ENCODE data around the gene PITPNB.

The PITPNB gene

DNA sequence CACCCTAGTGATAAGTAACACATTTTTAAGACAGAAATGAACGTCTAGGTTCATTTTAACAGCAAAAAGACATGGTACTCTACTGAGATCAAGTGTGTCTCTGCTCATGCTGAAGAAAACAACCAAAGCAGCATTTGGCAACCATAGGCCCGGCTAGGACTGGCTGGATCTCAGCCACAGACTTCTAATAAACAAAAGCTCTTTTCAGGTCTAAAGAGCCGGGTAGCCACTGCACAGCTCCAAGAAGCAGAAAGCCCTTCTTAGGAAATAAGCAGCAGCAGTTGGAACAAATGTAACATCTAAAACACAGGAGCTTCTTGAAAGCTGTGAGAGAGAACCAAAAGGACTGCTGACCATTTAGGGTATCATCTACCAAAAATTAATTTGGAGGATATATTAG is 37.6 kb downstream of the PITPNB start:
- DNase-seq (ENCODE audit: low read depth) = peak; percentile 37
- H3K4me3 ChIP-seq (ENCODE audit: control insufficient read depth, low read depth, low read length) = no peak overlapping the region
- TF ChIP-seq, protein P1, sequence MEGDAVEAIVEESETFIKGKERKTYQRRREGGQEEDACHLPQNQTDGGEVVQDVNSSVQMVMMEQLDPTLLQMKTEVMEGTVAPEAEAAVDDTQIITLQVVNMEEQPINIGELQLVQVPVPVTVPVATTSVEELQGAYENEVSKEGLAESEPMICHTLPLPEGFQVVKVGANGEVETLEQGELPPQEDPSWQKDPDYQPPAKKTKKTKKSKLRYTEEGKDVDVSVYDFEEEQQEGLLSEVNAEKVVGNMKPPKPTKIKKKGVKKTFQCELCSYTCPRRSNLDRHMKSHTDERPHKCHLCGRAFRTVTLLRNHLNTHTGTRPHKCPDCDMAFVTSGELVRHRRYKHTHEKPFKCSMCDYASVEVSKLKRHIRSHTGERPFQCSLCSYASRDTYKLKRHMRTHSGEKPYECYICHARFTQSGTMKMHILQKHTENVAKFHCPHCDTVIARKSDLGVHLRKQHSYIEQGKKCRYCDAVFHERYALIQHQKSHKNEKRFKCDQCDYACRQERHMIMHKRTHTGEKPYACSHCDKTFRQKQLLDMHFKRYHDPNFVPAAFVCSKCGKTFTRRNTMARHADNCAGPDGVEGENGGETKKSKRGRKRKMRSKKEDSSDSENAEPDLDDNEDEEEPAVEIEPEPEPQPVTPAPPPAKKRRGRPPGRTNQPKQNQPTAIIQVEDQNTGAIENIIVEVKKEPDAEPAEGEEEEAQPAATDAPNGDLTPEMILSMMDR (conservative IDR thresholded peaks at IDR 0.05; ENCODE audit: control insufficient read depth, insufficient read depth, low read depth, low read length) = no peak

DNA sequence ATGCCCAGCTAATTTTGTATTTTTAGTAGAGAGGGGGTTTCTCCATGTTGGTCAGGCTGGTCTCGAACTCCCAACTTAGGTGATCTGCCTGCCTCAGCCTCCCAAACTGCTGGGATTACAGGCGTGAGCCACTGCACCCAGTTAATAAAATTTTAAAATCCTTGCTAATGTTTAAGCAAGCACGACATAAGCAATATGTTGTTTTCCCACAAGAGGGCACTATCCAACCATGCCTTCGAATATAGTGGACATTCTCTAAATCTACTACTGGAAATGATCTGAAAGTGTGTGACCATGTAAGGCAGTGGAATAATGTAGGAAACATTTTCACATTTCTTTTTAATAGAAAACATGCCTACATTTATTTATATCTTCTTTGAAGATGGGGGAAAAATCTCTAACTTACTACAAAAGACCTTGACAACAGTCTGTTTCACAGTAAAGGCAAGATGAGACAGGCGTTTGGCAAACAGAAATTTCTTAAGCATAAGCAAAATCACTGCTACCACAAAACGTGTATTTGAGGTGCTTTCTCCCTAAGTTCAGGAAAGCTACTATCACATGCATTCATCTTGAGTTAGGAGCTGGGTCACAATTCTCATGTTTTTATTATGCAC is 38.2 kb downstream of the PITPNB start:
- DNase-seq (ENCODE audit: low read depth) = peak; percentile 82
- TF ChIP-seq, protein P1 (conservative IDR thresholded peaks at IDR 0.05; ENCODE audit: control insufficient read depth, insufficient read depth, low read depth, low read length) = peak; percentile 79
- no peak overlapping the region for H3K4me3 ChIP-seq (ENCODE audit: control insufficient read depth, low read depth, low read length)

DNA sequence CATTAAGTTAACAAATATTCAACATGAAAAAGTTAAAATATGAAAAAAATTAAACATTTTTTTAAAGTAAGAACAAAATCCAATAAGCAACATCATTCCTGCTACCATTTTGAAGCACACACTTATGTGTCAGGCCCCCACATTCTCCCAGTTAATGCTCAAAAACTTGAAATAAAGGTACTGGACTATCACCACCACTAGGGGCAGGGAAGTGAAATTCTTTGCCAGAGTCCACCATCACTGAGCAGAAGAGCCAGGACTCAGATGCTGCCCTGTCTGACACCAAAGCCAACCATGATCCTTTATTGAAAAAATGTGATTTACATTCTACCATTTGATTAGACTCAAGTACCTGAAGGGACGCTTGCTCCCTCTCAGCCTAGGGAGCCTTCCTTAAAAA is 39.1 kb downstream of the PITPNB start:
- TF ChIP-seq, protein P1 (conservative IDR thresholded peaks at IDR 0.05; ENCODE audit: control insufficient read depth, insufficient read depth, low read depth, low read length) = peak; percentile 71
- H3K4me3 ChIP-seq (ENCODE audit: control insufficient read depth, low read depth, low read length) = no peak overlapping the region
- DNase-seq (ENCODE audit: low read depth) = peak; percentile 55

DNA sequence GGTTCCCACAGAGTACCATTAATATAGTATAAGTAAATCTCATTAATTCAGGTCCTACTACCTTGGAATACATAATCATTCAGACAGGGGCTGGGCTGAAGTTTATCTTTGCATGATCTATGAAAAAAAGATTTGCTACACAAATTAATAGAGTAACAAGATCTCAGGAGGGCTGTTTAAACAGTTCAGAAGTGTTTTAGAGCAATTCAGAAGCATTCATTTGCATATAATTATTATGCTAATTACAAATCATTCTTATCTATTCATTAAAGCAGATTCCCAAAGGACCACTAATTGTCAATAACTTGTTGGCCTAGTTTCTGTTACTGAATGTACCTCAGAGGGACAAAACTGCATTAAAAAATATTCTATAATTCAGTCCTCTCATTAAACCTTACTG is 40.5 kb downstream of the PITPNB start:
- TF ChIP-seq, protein P1 (conservative IDR thresholded peaks at IDR 0.05; ENCODE audit: control insufficient read depth, insufficient read depth, low read depth, low read length) = no peak
- no peak for DNase-seq (ENCODE audit: low read depth)

DNA sequence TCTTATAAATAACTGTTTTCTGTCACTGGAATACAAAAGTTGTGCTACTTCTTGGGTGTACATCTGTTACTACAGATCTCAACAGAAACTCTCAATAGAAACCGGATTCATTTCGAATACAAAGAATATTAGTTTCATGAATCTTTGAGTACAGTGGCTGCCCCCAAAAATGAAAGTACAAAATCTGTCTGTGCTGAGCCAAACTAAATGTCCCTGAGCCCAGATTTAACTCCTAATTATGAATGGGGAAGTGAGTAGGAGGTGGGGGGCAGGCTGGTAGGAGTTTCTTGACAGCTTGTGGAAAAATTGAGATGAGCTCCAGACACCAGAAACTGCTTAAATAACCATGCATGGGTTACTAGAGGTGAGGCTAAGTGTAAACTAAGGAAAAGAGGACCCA is 41.6 kb downstream of the PITPNB start:
- no peak overlapping the region for H3K4me3 ChIP-seq (ENCODE audit: control insufficient read depth, low read depth, low read length)
- TF ChIP-seq, protein P1 (conservative IDR thresholded peaks at IDR 0.05; ENCODE audit: control insufficient read depth, insufficient read depth, low read depth, low read length) = no peak

More for the DNA sequence above, 40.5 kb downstream of the PITPNB start:
- H3K4me3 ChIP-seq (ENCODE audit: control insufficient read depth, low read depth, low read length) = no peak overlapping the region

DNA sequence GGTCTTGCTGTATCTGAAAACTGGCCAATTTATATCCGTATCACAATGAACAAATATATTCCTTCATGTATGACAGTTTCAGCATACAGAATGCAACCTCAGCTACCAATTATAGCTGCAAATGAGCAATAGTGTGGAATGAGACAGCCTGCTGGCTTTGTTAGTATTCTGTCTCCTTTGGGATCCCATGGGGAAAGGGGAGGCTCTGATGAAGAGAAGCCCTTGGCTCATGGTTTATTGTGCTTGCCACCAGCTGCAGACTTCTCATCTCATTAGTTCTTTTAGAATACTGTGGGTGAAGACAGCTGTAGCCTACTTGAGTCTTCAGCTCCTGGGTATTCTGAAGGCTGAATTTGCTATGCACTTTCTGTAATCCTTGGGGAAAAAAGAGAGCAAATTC is 42.4 kb downstream of the PITPNB start:
- TF ChIP-seq, protein P1 (conservative IDR thresholded peaks at IDR 0.05; ENCODE audit: control insufficient read depth, insufficient read depth, low read depth, low read length) = no peak
- peak; percentile 72 for DNase-seq (ENCODE audit: low read depth)
- no peak overlapping the region for H3K4me3 ChIP-seq (ENCODE audit: control insufficient read depth, low read depth, low read length)

More for the DNA sequence above, 41.6 kb downstream of the PITPNB start:
- DNase-seq (ENCODE audit: low read depth) = no peak

DNA sequence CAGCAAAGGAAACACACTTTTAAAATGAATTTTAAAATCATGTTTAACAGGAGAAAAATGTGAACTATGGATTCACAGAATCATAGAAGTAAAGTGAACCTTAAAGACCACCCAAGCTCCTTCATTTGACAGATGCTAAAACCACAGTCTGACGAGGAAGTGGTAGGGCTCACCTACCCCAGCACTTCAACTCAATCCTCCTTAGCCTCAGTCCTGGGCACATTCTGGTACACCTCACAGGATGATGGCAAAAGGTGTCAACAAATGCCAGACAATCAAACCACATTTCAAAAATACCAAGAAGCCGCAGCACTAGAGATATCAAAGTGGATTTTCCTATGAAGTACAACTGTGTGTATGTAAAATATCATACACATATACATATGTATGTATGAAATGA is 43.1 kb downstream of the PITPNB start:
- TF ChIP-seq, protein P1 (conservative IDR thresholded peaks at IDR 0.05; ENCODE audit: control insufficient read depth, insufficient read depth, low read depth, low read length) = no peak
- H3K4me3 ChIP-seq (ENCODE audit: control insufficient read depth, low read depth, low read length) = no peak overlapping the region
- no peak for DNase-seq (ENCODE audit: low read depth)

Measured in fibroblast of mammary gland (primary cell).